Activated B cell treated with CpG ODN at 0.5 μM for 24 hours (primary cell): ENCODE results near the gene COL5A1. TPM values are rescaled to one million over a fixed set of nuclear protein-coding genes. Genes with fewer than 3 reads are reported as not detected.

Experiments used
- ATAC-seq: fragments of 200-7000 bp; cut with Tn5 transposase; one replicate; pipeline ENCODE4 v1.10.0; 2021; ENCODE audit warnings: low read depth, mild to moderate bottlenecking, moderate library complexity
- CTCF ChIA-PET: fragments of 350-600 bp; sonication (Branson Sonifier 250); formaldehyde crosslinking; loops from one replicate; lab custom pipeline; 2021; ENCODE audit warnings: antibody characterized with exemption; lab: Charles Lee
- POLR2A ChIA-PET: fragments of 350-600 bp; sonication (Branson Sonifier 250); formaldehyde crosslinking; loops from one replicate; lab custom pipeline; 2021; ENCODE audit warnings: antibody characterized with exemption; lab: Charles Lee
- DNase-seq: peaks from one replicate; pipeline ENCODE4 v3.0.0; 2022
- H3K27ac Mint-ChIP-seq: one replicate; pipeline ENCODE4 v1.8.0; 2020; ENCODE audit warnings: mixed read lengths
- H3K27me3 Mint-ChIP-seq: one replicate; pipeline ENCODE4 v1.8.0; 2021; ENCODE audit warnings: mixed read lengths
- H3K36me3 Mint-ChIP-seq: one replicate; pipeline ENCODE4 v1.8.0; 2021; ENCODE audit warnings: low read depth, mixed read lengths
- H3K4me1 Mint-ChIP-seq: one replicate; pipeline ENCODE4 v1.8.0; 2021; ENCODE audit warnings: mixed read lengths
- H3K4me3 Mint-ChIP-seq: one replicate; pipeline ENCODE4 v1.8.0; 2020; ENCODE audit warnings: mild to moderate bottlenecking, mixed read lengths
- H3K9me3 Mint-ChIP-seq: one replicate; pipeline ENCODE4 v1.8.0; 2020; ENCODE audit warnings: mixed read lengths
- CTCF ChIP-seq: fragments of 200-600 bp; IDR thresholded peaks from one replicate; pipeline ENCODE4 v1.8.0; 2022; ENCODE audit warnings: antibody characterized with exemption, mild to moderate bottlenecking
- intact Hi-C: fragments of 100-400 bp; cut with micrococcal nuclease; formaldehyde crosslinking; loops from one replicate; pipeline ENCODE4 v1.15.1; 2024
- total RNA-seq: library from RNA; stranded (reverse); gene quantifications from 2 replicates; pipeline ENCODE4 v1.2.3, GENCODE V29; 2022

Gene COL5A1
- total RNA-seq, 1 donor from 2014 or later, result 0.02 TPM

- Mint-ChIP-seq H3K27me3 (no peaks in the 10 kb centered on the region), H3K4me3 (no peak overlapping the region), H3K9me3 (no peaks in the 10 kb centered on the region), H3K4me1 (no peaks in the 10 kb centered on the region), H3K27ac (no peak overlapping the region), H3K36me3 (no peaks in the 10 kb centered on the region)
- POLR2A ChIA-PET, result no interaction called here
- CTCF ChIA-PET, result no interaction called here
- DNase-seq, result no peak
- intact Hi-C loops, result no loop called here
- TF ChIP-seq CTCF, result no peak
- ATAC-seq, result no peak
These were observed 42.7 kb upstream of the COL5A1 start for GRCh38 chr9:134598884-134599245.

- DNase-seq (no peak), ATAC-seq (no peak)
- Mint-ChIP-seq H3K4me1 (no peaks in the 10 kb centered on the region), H3K27me3 (no peaks in the 10 kb centered on the region), H3K9me3 (no peaks in the 10 kb centered on the region), H3K27ac (no peak overlapping the region), H3K36me3 (no peaks in the 10 kb centered on the region), H3K4me3 (no peak overlapping the region)
- ChIA-PET CTCF (no interaction called here), POLR2A (no interaction called here)
- TF ChIP-seq CTCF, result no peak
- intact Hi-C loops, result no loop called here
These were observed 41.2 kb upstream of the COL5A1 start for GRCh38 chr9:134600371-134600770.

- Mint-ChIP-seq H3K27ac (no peak overlapping the region), H3K4me3 (no peak overlapping the region), H3K9me3 (no peaks in the 10 kb centered on the region), H3K36me3 (no peaks in the 10 kb centered on the region), H3K27me3 (no peaks in the 10 kb centered on the region), H3K4me1 (no peaks in the 10 kb centered on the region)
- intact Hi-C loops, result no loop called here
- POLR2A ChIA-PET, result no interaction called here
- ATAC-seq, result no peak
- no peak for DNase-seq
- CTCF ChIA-PET, result no interaction called here
- TF ChIP-seq CTCF, result no peak
These were observed 40.6 kb upstream of the COL5A1 start for GRCh38 chr9:134600836-134601638.

GRCh38 chr9:134601764-134602163 lies 39.8 kb upstream of the COL5A1 start:
- no peak overlapping the region for H3K4me3 Mint-ChIP-seq
- ATAC-seq (no peak), DNase-seq (no peak)
- intact Hi-C loops, result no loop called here
- H3K4me1 Mint-ChIP-seq, result no peaks in the 10 kb centered on the region
- no peak for TF ChIP-seq CTCF
- H3K36me3 Mint-ChIP-seq, result no peaks in the 10 kb centered on the region
- ChIA-PET CTCF (no interaction called here), POLR2A (no interaction called here)
- H3K27ac Mint-ChIP-seq, result no peak overlapping the region
- H3K27me3 Mint-ChIP-seq, result no peaks in the 10 kb centered on the region
- no peaks in the 10 kb centered on the region for H3K9me3 Mint-ChIP-seq

- DNase-seq, result no peak
- no peak overlapping the region for H3K4me3 Mint-ChIP-seq
- no peak overlapping the region for H3K27ac Mint-ChIP-seq
- H3K36me3 Mint-ChIP-seq, result no peaks in the 10 kb centered on the region
- ChIA-PET POLR2A (no interaction called here), CTCF (no interaction called here)
- TF ChIP-seq CTCF, result no peak
- no peaks in the 10 kb centered on the region for H3K9me3 Mint-ChIP-seq
- ATAC-seq, result no peak
- intact Hi-C loops, result no loop called here
- H3K4me1 Mint-ChIP-seq, result no peaks in the 10 kb centered on the region
- H3K27me3 Mint-ChIP-seq, result no peaks in the 10 kb centered on the region
These were observed 38.8 kb upstream of the COL5A1 start for GRCh38 chr9:134602547-134603362.
